ACC112 (cell line): ENCODE measurements around the gene NHLRC4.
A peak's percentile ranks its signal among the peaks of the same experiment; 100 is the strongest.

ENCODE experiments used
- H2AFZ ChIP-seq: fragments of 200-600 bp; sonication (generic); one replicate; pipeline ENCODE4 v1.6.0; 2017; ENCODE audit warnings: antibody characterized with exemption, low read length; ENCODE audit not compliant: unreplicated experiment
- H3K27ac ChIP-seq: fragments of 200-600 bp; sonication (generic); 2 replicates; pipeline ENCODE4 v1.5.1; 2014; ENCODE audit warnings: low read depth, mild to moderate bottlenecking, antibody characterized with exemption, low read length, moderate library complexity
- H3K27me3 ChIP-seq: fragments of 200-600 bp; sonication (generic); 2 replicates; pipeline ENCODE4 v1.6.1; 2014; ENCODE audit warnings: mild to moderate bottlenecking, antibody characterized with exemption, low read length, moderate library complexity, mixed read lengths; ENCODE audit not compliant: insufficient read depth
- H3K36me3 ChIP-seq: fragments of 200-600 bp; sonication (generic); 2 replicates; pipeline ENCODE4 v1.6.1; 2016; ENCODE audit warnings: mild to moderate bottlenecking, antibody characterized with exemption, low read length, moderate library complexity, mixed read lengths; ENCODE audit not compliant: insufficient read depth
- H3K4me1 ChIP-seq: fragments of 200-600 bp; sonication (generic); one replicate; pipeline ENCODE4 v1.6.1; 2016; ENCODE audit warnings: low read length, mixed read lengths; ENCODE audit not compliant: insufficient read depth, unreplicated experiment, control insufficient read depth
- H3K4me3 ChIP-seq: fragments of 200-600 bp; sonication (generic); 2 replicates; pipeline ENCODE4 v1.5.1; 2014; ENCODE audit warnings: mild to moderate bottlenecking, low read depth, low read length
- H3K79me2 ChIP-seq: fragments of 200-600 bp; sonication (generic); one replicate; pipeline ENCODE4 v1.6.0; 2016; ENCODE audit warnings: low read length; ENCODE audit not compliant: control insufficient read depth, unreplicated experiment, insufficient read depth

NHLRC4 gene

GRCh38 chr16:560701-561412 is 5.9 kb upstream of the NHLRC4 start:
- Histone ChIP-seq H3K27me3 (peaks cover 28% of the 10 kb centered on the region), H3K36me3 (no peaks in the 10 kb centered on the region), H3K4me3 (no peak overlapping the region), H2AFZ (no peak overlapping the region), H3K79me2 (no peaks in the 10 kb centered on the region), H3K4me1 (no peaks in the 10 kb centered on the region), H3K27ac (no peak overlapping the region)

GRCh38 chr16:561413-561794 is 5.4 kb upstream of the NHLRC4 start:
- Histone ChIP-seq H3K79me2 (no peaks in the 10 kb centered on the region), H3K36me3 (no peaks in the 10 kb centered on the region), H3K4me1 (peaks cover 4% of the 10 kb centered on the region), H3K27ac (no peak overlapping the region), H3K4me3 (no peak overlapping the region), H2AFZ (no peak overlapping the region), H3K27me3 (peaks cover 28% of the 10 kb centered on the region)

GRCh38 chr16:561957-562938 is 4.6 kb upstream of the NHLRC4 start:
- Histone ChIP-seq H3K27me3 (peaks cover 28% of the 10 kb centered on the region), H2AFZ (no peak overlapping the region), H3K27ac (no peak overlapping the region), H3K4me1 (peaks cover 12% of the 10 kb centered on the region), H3K79me2 (no peaks in the 10 kb centered on the region), H3K4me3 (no peak overlapping the region), H3K36me3 (no peaks in the 10 kb centered on the region)

GRCh38 chr16:563072-563644 is 3.6 kb upstream of the NHLRC4 start:
- no peaks in the 10 kb centered on the region for H3K79me2 ChIP-seq
- peaks cover 12% of the 10 kb centered on the region for H3K4me1 ChIP-seq
- H3K27me3 ChIP-seq: peaks cover 28% of the 10 kb centered on the region

GRCh38 chr16:564690-565418 is 2.0 kb upstream of the NHLRC4 start:
- H3K79me2 ChIP-seq: peaks cover under 1% of the 10 kb centered on the region
- H2AFZ ChIP-seq: no peak overlapping the region
- no peak overlapping the region for H3K4me3 ChIP-seq
- no peak overlapping the region for H3K27ac ChIP-seq
- peaks cover 18% of the 10 kb centered on the region for H3K27me3 ChIP-seq
- no peaks in the 10 kb centered on the region for H3K36me3 ChIP-seq
- peaks cover 18% of the 10 kb centered on the region for H3K4me1 ChIP-seq

More at GRCh38 chr16:563072-563644, 3.6 kb upstream of the NHLRC4 start:
- Histone ChIP-seq H3K4me3 (no peak overlapping the region), H3K36me3 (no peaks in the 10 kb centered on the region), H3K27ac (no peak overlapping the region), H2AFZ (no peak overlapping the region)

- H3K36me3 ChIP-seq: no peaks in the 10 kb centered on the region
- H3K27me3 ChIP-seq: peaks cover 14% of the 10 kb centered on the region
- no peak overlapping the region for H3K4me3 ChIP-seq
- H3K79me2 ChIP-seq: peaks cover 5% of the 10 kb centered on the region
- no peak overlapping the region for H3K27ac ChIP-seq
- peaks cover 18% of the 10 kb centered on the region for H3K4me1 ChIP-seq
- H2AFZ ChIP-seq: no peak overlapping the region
Observed at GRCh38 chr16:565419-566330, 1.1 kb upstream of the NHLRC4 start.

- no peak overlapping the region for H2AFZ ChIP-seq
- no peak overlapping the region for H3K4me3 ChIP-seq
- H3K27me3 ChIP-seq: no peaks in the 10 kb centered on the region
- H3K4me1 ChIP-seq: peaks cover 18% of the 10 kb centered on the region
- H3K79me2 ChIP-seq: peaks cover 13% of the 10 kb centered on the region
- no peak overlapping the region for H3K27ac ChIP-seq
- no peaks in the 10 kb centered on the region for H3K36me3 ChIP-seq
Observed at GRCh38 chr16:567373-568256, 810 bp downstream of the NHLRC4 start.

GRCh38 chr16:568401-569258 is 1.8 kb downstream of the NHLRC4 start:
- H3K4me1 ChIP-seq: peaks cover 18% of the 10 kb centered on the region
- H2AFZ ChIP-seq: peak overlapping the region; percentile 59
- H3K36me3 ChIP-seq: no peaks in the 10 kb centered on the region
- H3K79me2 ChIP-seq: peaks cover 16% of the 10 kb centered on the region
- H3K27me3 ChIP-seq: no peaks in the 10 kb centered on the region
- peak overlapping the region; percentile 91 for H3K4me3 ChIP-seq
- H3K27ac ChIP-seq: no peak overlapping the region
